Kidney tubule cell (primary cell): Measurements from ENCODE around the gene SYT10.
"Not testable (repeated sequence)": the region's sequence is repeated elsewhere in the genome, so short reads cannot be mapped to it uniquely, and the experiment has no call there.

Source experiments
- DNase-seq: peaks from one replicate; pipeline ENCODE4 v3.0.0-alpha.2; 2018; ENCODE audit warnings: low spot score

SYT10 gene

GRCh38 chr12:33349791-33350190, 89.8 kb downstream of the SYT10 start:
- DNase-seq = no peak

GRCh38 chr12:33331961-33332398, 107.6 kb downstream of the SYT10 start:
- DNase-seq = not testable (repeated sequence)

- peak; percentile 7 for DNase-seq
These were observed 108.7 kb downstream of the SYT10 start for GRCh38 chr12:33330940-33331339.
